H1 (cell line): ENCODE measurements around the gene NR2C2AP. TPM values are rescaled to one million over a fixed set of nuclear protein-coding genes. Genes with fewer than 3 reads are reported as not detected.

Experiments used
- CTCF ChIA-PET: fragments of 300-600 bp; sonication (Branson Sonifier 250); formaldehyde crosslinking; loops from one replicate; lab custom pipeline; 2021; ENCODE audit not compliant: partially characterized antibody; lab: Charles Lee
- POLR2A ChIA-PET: fragments of 300-600 bp; sonication (Branson Sonifier 250); formaldehyde crosslinking; loops from one replicate; lab custom pipeline; 2021; ENCODE audit warnings: inconsistent platforms; ENCODE audit not compliant: partially characterized antibody; lab: Charles Lee
- DNase-seq, 2 experiments: peaks; one replicate each; pipeline versions ENCODE4 v3.0.0 to v3.0.0-alpha.2; 2010 to 2022; ENCODE audit warnings: low spot score in 2 of 2, low read depth in 1 of 2, mixed read lengths in 1 of 2
- FAIRE-seq: peaks from 2 replicates; lab custom pipeline; 2011; peaks lifted over from hg19 to GRCh38; lab: Jason Lieb, UNC
- H2AFZ ChIP-seq: 2 replicates; pipeline ENCODE4 v1.8.1; 2012; ENCODE audit warnings: low read length, inconsistent platforms
- H2AK5ac ChIP-seq: 2 replicates; pipeline ENCODE4 v1.6.1; 2013; ENCODE audit warnings: low read depth, low read length
- H2BK120ac ChIP-seq: replicated peaks from 2 replicates; pipeline ENCODE3; 2013; ENCODE audit warnings: low read depth, low read length, inconsistent platforms
- H2BK12ac ChIP-seq: 2 replicates; pipeline ENCODE4 v1.6.1; 2013; ENCODE audit warnings: low read depth, low read length
- H2BK15ac ChIP-seq: 2 replicates; pipeline ENCODE4 v1.6.1; 2013; ENCODE audit warnings: low read length
- H2BK20ac ChIP-seq: 2 replicates; pipeline ENCODE4 v1.6.1; 2013; ENCODE audit warnings: low read length
- H2BK5ac ChIP-seq: 2 replicates; pipeline ENCODE4 v1.6.1; 2013; ENCODE audit warnings: low read depth, low read length
- H3K14ac ChIP-seq: 2 replicates; pipeline ENCODE4 v1.6.1; 2013; ENCODE audit warnings: inconsistent platforms; ENCODE audit not compliant: insufficient read length
- H3K18ac ChIP-seq: 2 replicates; pipeline ENCODE4 v1.6.1; 2013; ENCODE audit warnings: low read length; ENCODE audit errors: extremely low read depth
- H3K23ac ChIP-seq: 2 replicates; pipeline ENCODE4 v1.6.1; 2013; ENCODE audit warnings: inconsistent platforms; ENCODE audit not compliant: insufficient read length
- H3K23me2 ChIP-seq: 2 replicates; pipeline ENCODE4 v1.6.1; 2013; ENCODE audit warnings: low read depth, low read length
- H3K27ac ChIP-seq: 2 replicates; pipeline ENCODE4 v1.6.1; 2011; ENCODE audit warnings: low read depth, low read length, inconsistent platforms
- H3K27me3 ChIP-seq, 4 experiments: replicated peaks in 1 of 4; 1 replicate in 1 of 4; 2 replicates in 3 of 4; pipeline versions ENCODE4 v1.6.1 to v1.8.1; 2011 to 2013; ENCODE audit warnings: low read length in 3 of 4, mild to moderate bottlenecking in 3 of 4, inconsistent platforms in 2 of 4, mixed read lengths in 2 of 4, moderate library complexity in 1 of 4; ENCODE audit not compliant: control insufficient read depth in 3 of 4, insufficient read depth in 3 of 4; ENCODE audit errors: extremely low read depth in 1 of 4
- H3K36me3 ChIP-seq, 4 experiments: 2 replicates each; pipeline versions ENCODE4 v1.6.1 to v1.8.1; 2011 to 2013; ENCODE audit warnings: mild to moderate bottlenecking in 4 of 4, low read length in 3 of 4, moderate library complexity in 2 of 4, control low read depth in 1 of 4, inconsistent platforms in 1 of 4; ENCODE audit not compliant: insufficient read depth in 4 of 4, control insufficient read depth in 2 of 4
- H3K4ac ChIP-seq: replicated peaks from 2 replicates; pipeline ENCODE3; 2013; ENCODE audit warnings: low read length, low read depth, mixed read lengths, inconsistent platforms; ENCODE audit not compliant: insufficient read length
- H3K4me1 ChIP-seq, 4 experiments: replicated peaks in 1 of 4; 1 replicate in 1 of 4; 2 replicates in 3 of 4; pipeline versions ENCODE4 v1.6.1 to v1.8.1; 2011 to 2013; ENCODE audit warnings: low read length in 3 of 4, inconsistent platforms in 2 of 4, mixed read lengths in 1 of 4; ENCODE audit not compliant: insufficient read depth in 4 of 4, control insufficient read depth in 3 of 4
- H3K4me2 ChIP-seq, 2 experiments: 2 replicates each; pipeline versions ENCODE4 v1.6.1 to v1.8.1; 2011 to 2013; ENCODE audit warnings: low read depth in 2 of 2, low read length in 2 of 2, control low read depth in 1 of 2, inconsistent platforms in 1 of 2, mild to moderate bottlenecking in 1 of 2; ENCODE audit not compliant: insufficient read depth in 1 of 2
- H3K4me3 ChIP-seq, 4 experiments: fragments of 200-600, 300-600 bp in 1 of 4; sonication (generic), shearing (Covaris generic), sonication (Bioruptor Twin) in 1 of 4; 2 replicates each; pipeline versions ENCODE4 v1.5.1 to v1.8.1; 2011 to 2016; ENCODE audit warnings: low read length in 4 of 4, low read depth in 3 of 4, control low read depth in 2 of 4, inconsistent platforms in 2 of 4, mild to moderate bottlenecking in 2 of 4, mixed read lengths in 1 of 4, moderate library complexity in 1 of 4; ENCODE audit not compliant: insufficient read depth in 2 of 4; ENCODE audit errors: extremely low read depth in 1 of 4
- H3K56ac ChIP-seq: replicated peaks from 2 replicates; pipeline ENCODE3; 2013; ENCODE audit warnings: low read depth, mild to moderate bottlenecking, mixed read lengths, low read length, inconsistent platforms; ENCODE audit not compliant: insufficient read length
- H3K79me1 ChIP-seq: 2 replicates; pipeline ENCODE4 v1.6.1; 2013; ENCODE audit warnings: low read depth, low read length, control low read depth
- H3K79me2 ChIP-seq, 2 experiments: 2 replicates each; pipeline versions ENCODE4 v1.6.1 to v1.8.1; 2012 to 2013; ENCODE audit warnings: low read length in 2 of 2, mild to moderate bottlenecking in 2 of 2, inconsistent platforms in 1 of 2; ENCODE audit not compliant: insufficient read depth in 2 of 2, control insufficient read depth in 1 of 2
- H3K9ac ChIP-seq, 4 experiments: replicated peaks in 1 of 4; 1 replicate in 1 of 4; 2 replicates in 3 of 4; pipeline versions ENCODE4 v1.6.1 to v1.8.1; 2011 to 2013; ENCODE audit warnings: low read depth in 3 of 4, low read length in 3 of 4, control low read depth in 2 of 4, mild to moderate bottlenecking in 2 of 4, moderate library complexity in 2 of 4, inconsistent platforms in 1 of 4; ENCODE audit errors: extremely low read depth in 1 of 4
- H3K9me3 ChIP-seq, 2 experiments: 2 replicates each; pipeline versions ENCODE4 v1.6.1 to v1.8.1; 2012 to 2013; ENCODE audit warnings: mild to moderate bottlenecking in 2 of 2, moderate library complexity in 2 of 2, control low read depth in 1 of 2, inconsistent platforms in 1 of 2, low read depth in 1 of 2, low read length in 1 of 2, mixed read lengths in 1 of 2; ENCODE audit not compliant: insufficient read depth in 2 of 2
- H4K20me1 ChIP-seq, 2 experiments: replicated peaks in 1 of 2; 2 replicates each; pipeline versions ENCODE3 to v1.8.1; 2011 to 2013; ENCODE audit warnings: inconsistent platforms in 2 of 2, low read length in 2 of 2, mild to moderate bottlenecking in 1 of 2; ENCODE audit not compliant: insufficient read depth in 2 of 2, control insufficient read depth in 1 of 2
- H4K5ac ChIP-seq: 2 replicates; pipeline ENCODE4 v1.6.1; 2013; ENCODE audit warnings: low read length, low read depth, mixed read lengths, inconsistent platforms; ENCODE audit not compliant: insufficient read length
- H4K8ac ChIP-seq: 2 replicates; pipeline ENCODE4 v1.8.0; 2013; ENCODE audit warnings: mild to moderate bottlenecking, moderate library complexity, low read length, inconsistent platforms; ENCODE audit not compliant: insufficient read depth; ENCODE audit errors: extremely low read depth
- H4K91ac ChIP-seq: replicated peaks from 2 replicates; pipeline ENCODE3; 2013; ENCODE audit warnings: low read length, mixed read lengths, inconsistent platforms; ENCODE audit not compliant: insufficient read length
- E2F6 ChIP-seq: IDR thresholded peaks from 2 replicates; pipeline ENCODE4 v1.6.1; 2012; ENCODE audit warnings: inconsistent platforms
- GTF2F1 ChIP-seq: IDR thresholded peaks from 2 replicates; pipeline ENCODE4 v1.6.1; 2012; ENCODE audit warnings: low read depth, low read length, improper control_type of control experiment, borderline replicate concordance
- PHF8 ChIP-seq: fragments of 200-600 bp; sonication (generic); conservative IDR thresholded peaks from 2 replicates; pipeline ENCODE4 v1.7.1; 2012; ENCODE audit warnings: low read depth, mild to moderate bottlenecking, inconsistent platforms, low read length, moderate library complexity
- POLR2A ChIP-seq, 2 experiments: IDR thresholded peaks; 1 replicate in 1 of 2; 2 replicates in 1 of 2; pipeline ENCODE4 v1.6.1; 2011; ENCODE audit warnings: low read depth in 2 of 2, low read length in 2 of 2, mild to moderate bottlenecking in 2 of 2; ENCODE audit errors: control extremely low read depth in 1 of 2
- RAD21 ChIP-seq, 2 experiments: IDR thresholded peaks in 1 of 2; conservative IDR thresholded peaks in 1 of 2; 2 replicates each; pipeline ENCODE4 v1.6.1; 2011; ENCODE audit warnings: low read depth in 2 of 2, low read length in 2 of 2, improper control_type of control experiment in 1 of 2, inconsistent platforms in 1 of 2, mild to moderate bottlenecking in 1 of 2, moderate library complexity in 1 of 2
- SIX5 ChIP-seq: IDR thresholded peaks from 2 replicates; pipeline ENCODE4 v1.6.1; 2011; ENCODE audit warnings: mild to moderate bottlenecking, low read depth, low read length
- USF2 ChIP-seq: IDR thresholded peaks from 2 replicates; pipeline ENCODE4 v1.6.1; 2011; ENCODE audit warnings: low read length, improper control_type of control experiment
- WGBS, 2 experiments: shearing (Covaris generic) in 1 of 2; methylation state at CpG; one replicate each; pipeline versions ENCODE4 v1.1.6 to v1.1.7; 2013 to 2015; ENCODE audit warnings: low lambda C conversion rate in 2 of 2, mixed read lengths in 2 of 2, inconsistent platforms in 1 of 2, low coverage in 1 of 2, missing lambda C conversion rate in 1 of 2; ENCODE audit not compliant: insufficient replicate concordance in 2 of 2, insufficient coverage in 1 of 2, insufficient read length in 1 of 2; ENCODE audit errors: extremely low coverage in 1 of 2, missing lambda C conversion rate in 1 of 2; 5-methylcytosine and 5-hydroxymethylcytosine counted together
- polyA plus RNA-seq, 7 experiments: library from polyadenylated mRNA; depleted of rRNA in 3 of 7; stranded (reverse) in 5 of 7; unstranded in 2 of 7; fragments of >200 nt in 5 of 7; fragments of 200-250 nt in 2 of 7; gene quantifications; 1 replicate in 5 of 7; 2 replicates in 1 of 7; 4 replicates in 1 of 7; pipeline versions ENCODE4 v1.2.1 to v1.2.3, GENCODE V29; 2011 to 2013; ENCODE audit warnings: missing spikeins in 2 of 7, mixed read lengths in 2 of 7
- total RNA-seq: library from RNA; stranded (reverse); fragmentation: NEBNext Ultra II Directional; extraction: Animal tissue kit (Norgen Biotek cat#: 25700); gene quantifications from 2 replicates; pipeline ENCODE4 v1.2.1, GENCODE V29; 2021

Gene NR2C2AP
- total and polyA plus RNA-seq, 2 of the 8 experiments (the other 6 are each of a cell fraction or from before 2014, with no cell fraction given): 16.4 to 20.5 TPM

GRCh38 chr19:19250196-19250801 is 47.1 kb upstream of the NR2C2AP start:
- Histone ChIP-seq H2BK15ac (no peak overlapping the region), H3K4me2 (no peak overlapping the region), H4K8ac (no peak overlapping the region), H4K20me1 (no peaks in the 10 kb centered on the region), H4K91ac (no peak overlapping the region), H3K27me3 (peaks cover 0 to 6% (median 2%) of the 10 kb centered on the region in 4 experiments; a peak in 4 of 7 replicates), H3K4me3 (no peak overlapping the region), H2BK5ac (no peak overlapping the region), H3K4me1 (no peaks in the 10 kb centered on the region), H3K18ac (no peak overlapping the region), H2BK12ac (no peak overlapping the region), H3K14ac (no peak overlapping the region), H3K79me2 (no peaks in the 10 kb centered on the region), H4K5ac (no peak overlapping the region), H3K79me1 (no peaks in the 10 kb centered on the region), H3K56ac (no peak overlapping the region), H3K36me3 (no peaks in the 10 kb centered on the region), H3K9me3 (no peaks in the 10 kb centered on the region), H2BK120ac (no peak overlapping the region), H3K23me2 (0 out of 2 replicates have a peak, but pooled peaks cover 2% of the 10 kb centered on the region), H2AFZ (no peak overlapping the region), H3K9ac (no peak overlapping the region; a peak in 1 of 7 replicates), H2AK5ac (no peak overlapping the region), H2BK20ac (no peak overlapping the region), H3K27ac (no peak overlapping the region), H3K23ac (no peak overlapping the region), H3K4ac (no peak overlapping the region)
- WGBS, 2 experiments: 86% methylated on average over 5 of the region's 5 CpGs; no CpG with 5 or more reads in 1 of the 2 experiments
- FAIRE-seq (no peak), DNase-seq (no peak)
- ChIA-PET CTCF (interaction anchor here (1.1 to 1.7 kb wide), 2 partner anchors 22 to 32 kb away, joined by 4 read pairs; no protein-coding TSS in a partner anchor), POLR2A (interaction anchor here (0.6 to 1.5 kb wide), 3 partner anchors 9 to 76 kb away, joined by 3 to 4 read pairs (median 3); a partner anchor contains a TSS)
- no peak for TF ChIP-seq RAD21 (IDR thresholded peaks at IDR 0.05 in 1 of 2, conservative IDR thresholded peaks at IDR 0.05 in 1 of 2; ENCODE audit: low read depth in 2 of 2, low read length in 2 of 2)
- TF ChIP-seq GTF2F1: no peak
- no peak for TF ChIP-seq SIX5
- TF ChIP-seq E2F6: no peak
- TF ChIP-seq POLR2A (IDR thresholded peaks at IDR 0.05; ENCODE audit: control extremely low read depth in 1 of 2, low read depth in 2 of 2, low read length in 2 of 2): no peak
- TF ChIP-seq PHF8: no peak
- no peak for TF ChIP-seq USF2
